HEK293 (cell line): ENCODE results near the gene ATE1.

Source experiments
- FEZF1 ChIP-seq: fragments of 450-650 bp; formaldehyde crosslinking; IDR thresholded peaks from 2 replicates; pipeline ENCODE4 v1.5.1; 2016; ENCODE audit warnings: missing biosample characterization, missing genetic modification characterization
- IKZF3 ChIP-seq: fragments of 450-650 bp; IDR thresholded peaks from 2 replicates; pipeline ENCODE4 v1.5.0; 2018; ENCODE audit warnings: missing biosample characterization, mild to moderate bottlenecking, missing genetic modification characterization, moderate library complexity
- RBAK ChIP-seq: fragments of 450-650 bp; formaldehyde crosslinking; IDR thresholded peaks from 2 replicates; pipeline ENCODE4 v1.5.1; 2016; ENCODE audit warnings: missing biosample characterization, missing genetic modification characterization
- SALL2 ChIP-seq: fragments of 450-650 bp; formaldehyde crosslinking; IDR thresholded peaks from 2 replicates; pipeline ENCODE4 v1.5.0; 2017; ENCODE audit warnings: missing biosample characterization, mild to moderate bottlenecking, missing genetic modification characterization, borderline replicate concordance
- SCRT1 ChIP-seq: fragments of 450-650 bp; formaldehyde crosslinking; IDR thresholded peaks from 2 replicates; pipeline ENCODE4 v1.5.1; 2016; ENCODE audit warnings: missing biosample characterization, missing genetic modification characterization, borderline replicate concordance
- ZBTB17 ChIP-seq: fragments of 450-650 bp; formaldehyde crosslinking; IDR thresholded peaks from 2 replicates; pipeline ENCODE4 v1.5.1; 2016; ENCODE audit warnings: missing biosample characterization, missing genetic modification characterization
- ZNF133 ChIP-seq: fragments of 450-650 bp; formaldehyde crosslinking; IDR thresholded peaks from 2 replicates; pipeline ENCODE4 v1.5.1; 2016; ENCODE audit warnings: missing biosample characterization, missing genetic modification characterization
- ZNF169 ChIP-seq: fragments of 450-650 bp; formaldehyde crosslinking; IDR thresholded peaks from 2 replicates; pipeline ENCODE4 v1.5.1; 2016; ENCODE audit warnings: missing biosample characterization, missing genetic modification characterization
- ZNF350 ChIP-seq: fragments of 450-650 bp; formaldehyde crosslinking; IDR thresholded peaks from 2 replicates; pipeline ENCODE4 v1.5.0; 2017; ENCODE audit warnings: missing biosample characterization, mild to moderate bottlenecking, missing genetic modification characterization
- ZNF366 ChIP-seq: fragments of 450-650 bp; formaldehyde crosslinking; conservative IDR thresholded peaks from 2 replicates; pipeline ENCODE4 v1.5.1; 2016; ENCODE audit warnings: missing biosample characterization, missing genetic modification characterization
- ZNF510 ChIP-seq: fragments of 450-650 bp; formaldehyde crosslinking; IDR thresholded peaks from 2 replicates; pipeline ENCODE4 v1.5.1; 2018; ENCODE audit warnings: mild to moderate bottlenecking, missing genetic modification characterization, missing biosample characterization; ENCODE audit not compliant: insufficient replicate concordance
- ZNF529 ChIP-seq: fragments of 450-650 bp; formaldehyde crosslinking; IDR thresholded peaks from 2 replicates; pipeline ENCODE4 v1.5.1; 2017; ENCODE audit warnings: missing genetic modification characterization, missing biosample characterization; ENCODE audit not compliant: insufficient replicate concordance
- ZNF596 ChIP-seq: fragments of 450-650 bp; IDR thresholded peaks from 2 replicates; pipeline ENCODE4 v1.5.0; 2018; ENCODE audit warnings: missing biosample characterization, mild to moderate bottlenecking, missing genetic modification characterization, moderate library complexity
- ZNF600 ChIP-seq: fragments of 450-650 bp; formaldehyde crosslinking; IDR thresholded peaks from 2 replicates; pipeline ENCODE4 v1.5.1; 2016; ENCODE audit warnings: missing biosample characterization, missing genetic modification characterization
- ZNF654 ChIP-seq: fragments of 450-650 bp; formaldehyde crosslinking; IDR thresholded peaks from 2 replicates; pipeline ENCODE4 v1.5.1; 2016; ENCODE audit warnings: low read depth, missing biosample characterization, missing genetic modification characterization
- ZNF707 ChIP-seq: fragments of 450-650 bp; formaldehyde crosslinking; IDR thresholded peaks from 2 replicates; pipeline ENCODE4 v1.5.1; 2016; ENCODE audit warnings: missing biosample characterization, missing genetic modification characterization
- ZNF768 ChIP-seq: fragments of 450-650 bp; formaldehyde crosslinking; IDR thresholded peaks from 2 replicates; pipeline ENCODE4 v1.5.1; 2018; ENCODE audit warnings: missing biosample characterization, mild to moderate bottlenecking, missing genetic modification characterization
- ZNF785 ChIP-seq: fragments of 450-650 bp; formaldehyde crosslinking; IDR thresholded peaks from 2 replicates; pipeline ENCODE4 v1.5.1; 2016; ENCODE audit warnings: missing biosample characterization, missing genetic modification characterization
- ZNF791 ChIP-seq: fragments of 450-650 bp; formaldehyde crosslinking; IDR thresholded peaks from 2 replicates; pipeline ENCODE4 v1.5.1; 2016; ENCODE audit warnings: missing biosample characterization, missing genetic modification characterization
- ZNF837 ChIP-seq: fragments of 450-650 bp; formaldehyde crosslinking; IDR thresholded peaks from 2 replicates; pipeline ENCODE4 v1.5.1; 2016; ENCODE audit warnings: missing biosample characterization, missing genetic modification characterization
- TF ChIP-seq, protein P1 (sequence below): fragments of 450-650 bp; formaldehyde crosslinking; IDR thresholded peaks from 2 replicates; pipeline ENCODE4 v1.5.1; 2016; ENCODE audit warnings: missing biosample characterization, missing genetic modification characterization
- TF ChIP-seq, protein P2 (sequence below): fragments of 450-650 bp; formaldehyde crosslinking; IDR thresholded peaks from 2 replicates; pipeline ENCODE4 v1.5.1; 2017; ENCODE audit warnings: missing biosample characterization, missing genetic modification characterization
- TF ChIP-seq, protein P3 (sequence below): fragments of 450-650 bp; formaldehyde crosslinking; IDR thresholded peaks from 2 replicates; pipeline ENCODE4 v1.5.1; 2017; ENCODE audit warnings: missing biosample characterization, missing genetic modification characterization
- TF ChIP-seq, protein P4 (sequence below): fragments of 450-650 bp; formaldehyde crosslinking; IDR thresholded peaks from 2 replicates; pipeline ENCODE4 v1.5.1; 2016; ENCODE audit warnings: missing biosample characterization, missing genetic modification characterization
- TF ChIP-seq, protein P5 (sequence below): fragments of 450-650 bp; formaldehyde crosslinking; IDR thresholded peaks from 2 replicates; pipeline ENCODE4 v1.5.1; 2016; ENCODE audit warnings: missing biosample characterization, missing genetic modification characterization

Gene ATE1

DNA sequence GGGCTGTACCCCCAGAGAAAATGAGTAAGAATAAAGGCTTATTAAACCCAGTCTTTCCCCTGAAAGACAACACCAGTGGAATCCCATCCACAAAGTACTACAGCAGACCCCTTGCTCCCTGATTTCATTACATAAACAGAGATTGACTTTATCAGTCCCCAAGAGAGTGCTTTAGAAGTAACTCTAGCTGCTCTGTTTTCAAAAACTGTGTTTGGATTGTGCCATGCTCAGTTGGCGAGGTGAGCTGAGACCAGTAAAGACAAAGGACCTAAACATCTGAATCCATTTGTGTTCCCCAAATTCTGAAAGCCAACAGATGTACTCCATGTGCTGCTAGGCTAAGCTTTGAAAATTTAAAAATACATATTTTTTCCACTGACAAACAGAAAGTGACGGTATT, 127.0 kb downstream of the ATE1 start (continued):
- TF ChIP-seq ZBTB17 (tag by site-specific recombination) (peak; percentile 28; the same call in 1 of the 2 replicates), ZNF768 (no peak), ZNF791 (no peak), ZNF600 (tag by site-specific recombination) (no peak), FEZF1 (peak; percentile 80), ZNF366 (tag by site-specific recombination) (no peak), SALL2 (tag by site-specific recombination) (no peak), ZNF350 (no peak), ZNF510 (no peak), SCRT1 (tag by site-specific recombination) (peak; percentile 41; the same call in 1 of the 2 replicates), ZNF785 (tag by site-specific recombination) (no peak), ZNF654 (tag by site-specific recombination) (no peak), RBAK (no peak), ZNF169 (tag by site-specific recombination) (no peak), ZNF707 (tag by site-specific recombination) (no peak), IKZF3 (peak; percentile 70), ZNF529 (tag by site-specific recombination) (no peak), ZNF837 (no peak), ZNF596 (tag by site-specific recombination) (no peak), ZNF133 (tag by site-specific recombination) (no peak)
- TF ChIP-seq, protein P1, sequence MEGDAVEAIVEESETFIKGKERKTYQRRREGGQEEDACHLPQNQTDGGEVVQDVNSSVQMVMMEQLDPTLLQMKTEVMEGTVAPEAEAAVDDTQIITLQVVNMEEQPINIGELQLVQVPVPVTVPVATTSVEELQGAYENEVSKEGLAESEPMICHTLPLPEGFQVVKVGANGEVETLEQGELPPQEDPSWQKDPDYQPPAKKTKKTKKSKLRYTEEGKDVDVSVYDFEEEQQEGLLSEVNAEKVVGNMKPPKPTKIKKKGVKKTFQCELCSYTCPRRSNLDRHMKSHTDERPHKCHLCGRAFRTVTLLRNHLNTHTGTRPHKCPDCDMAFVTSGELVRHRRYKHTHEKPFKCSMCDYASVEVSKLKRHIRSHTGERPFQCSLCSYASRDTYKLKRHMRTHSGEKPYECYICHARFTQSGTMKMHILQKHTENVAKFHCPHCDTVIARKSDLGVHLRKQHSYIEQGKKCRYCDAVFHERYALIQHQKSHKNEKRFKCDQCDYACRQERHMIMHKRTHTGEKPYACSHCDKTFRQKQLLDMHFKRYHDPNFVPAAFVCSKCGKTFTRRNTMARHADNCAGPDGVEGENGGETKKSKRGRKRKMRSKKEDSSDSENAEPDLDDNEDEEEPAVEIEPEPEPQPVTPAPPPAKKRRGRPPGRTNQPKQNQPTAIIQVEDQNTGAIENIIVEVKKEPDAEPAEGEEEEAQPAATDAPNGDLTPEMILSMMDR (tag by site-specific recombination), result no peak
- TF ChIP-seq, protein P2, sequence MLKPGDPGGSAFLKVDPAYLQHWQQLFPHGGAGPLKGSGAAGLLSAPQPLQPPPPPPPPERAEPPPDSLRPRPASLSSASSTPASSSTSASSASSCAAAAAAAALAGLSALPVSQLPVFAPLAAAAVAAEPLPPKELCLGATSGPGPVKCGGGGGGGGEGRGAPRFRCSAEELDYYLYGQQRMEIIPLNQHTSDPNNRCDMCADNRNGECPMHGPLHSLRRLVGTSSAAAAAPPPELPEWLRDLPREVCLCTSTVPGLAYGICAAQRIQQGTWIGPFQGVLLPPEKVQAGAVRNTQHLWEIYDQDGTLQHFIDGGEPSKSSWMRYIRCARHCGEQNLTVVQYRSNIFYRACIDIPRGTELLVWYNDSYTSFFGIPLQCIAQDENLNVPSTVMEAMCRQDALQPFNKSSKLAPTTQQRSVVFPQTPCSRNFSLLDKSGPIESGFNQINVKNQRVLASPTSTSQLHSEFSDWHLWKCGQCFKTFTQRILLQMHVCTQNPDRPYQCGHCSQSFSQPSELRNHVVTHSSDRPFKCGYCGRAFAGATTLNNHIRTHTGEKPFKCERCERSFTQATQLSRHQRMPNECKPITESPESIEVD (tag by site-specific recombination), result peak; percentile 94
- TF ChIP-seq, protein P3, sequence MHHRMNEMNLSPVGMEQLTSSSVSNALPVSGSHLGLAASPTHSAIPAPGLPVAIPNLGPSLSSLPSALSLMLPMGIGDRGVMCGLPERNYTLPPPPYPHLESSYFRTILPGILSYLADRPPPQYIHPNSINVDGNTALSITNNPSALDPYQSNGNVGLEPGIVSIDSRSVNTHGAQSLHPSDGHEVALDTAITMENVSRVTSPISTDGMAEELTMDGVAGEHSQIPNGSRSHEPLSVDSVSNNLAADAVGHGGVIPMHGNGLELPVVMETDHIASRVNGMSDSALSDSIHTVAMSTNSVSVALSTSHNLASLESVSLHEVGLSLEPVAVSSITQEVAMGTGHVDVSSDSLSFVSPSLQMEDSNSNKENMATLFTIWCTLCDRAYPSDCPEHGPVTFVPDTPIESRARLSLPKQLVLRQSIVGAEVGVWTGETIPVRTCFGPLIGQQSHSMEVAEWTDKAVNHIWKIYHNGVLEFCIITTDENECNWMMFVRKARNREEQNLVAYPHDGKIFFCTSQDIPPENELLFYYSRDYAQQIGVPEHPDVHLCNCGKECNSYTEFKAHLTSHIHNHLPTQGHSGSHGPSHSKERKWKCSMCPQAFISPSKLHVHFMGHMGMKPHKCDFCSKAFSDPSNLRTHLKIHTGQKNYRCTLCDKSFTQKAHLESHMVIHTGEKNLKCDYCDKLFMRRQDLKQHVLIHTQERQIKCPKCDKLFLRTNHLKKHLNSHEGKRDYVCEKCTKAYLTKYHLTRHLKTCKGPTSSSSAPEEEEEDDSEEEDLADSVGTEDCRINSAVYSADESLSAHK, result 0 out of 2 replicates have a peak, but pooled peaks have one; percentile 22
- TF ChIP-seq, protein P4, sequence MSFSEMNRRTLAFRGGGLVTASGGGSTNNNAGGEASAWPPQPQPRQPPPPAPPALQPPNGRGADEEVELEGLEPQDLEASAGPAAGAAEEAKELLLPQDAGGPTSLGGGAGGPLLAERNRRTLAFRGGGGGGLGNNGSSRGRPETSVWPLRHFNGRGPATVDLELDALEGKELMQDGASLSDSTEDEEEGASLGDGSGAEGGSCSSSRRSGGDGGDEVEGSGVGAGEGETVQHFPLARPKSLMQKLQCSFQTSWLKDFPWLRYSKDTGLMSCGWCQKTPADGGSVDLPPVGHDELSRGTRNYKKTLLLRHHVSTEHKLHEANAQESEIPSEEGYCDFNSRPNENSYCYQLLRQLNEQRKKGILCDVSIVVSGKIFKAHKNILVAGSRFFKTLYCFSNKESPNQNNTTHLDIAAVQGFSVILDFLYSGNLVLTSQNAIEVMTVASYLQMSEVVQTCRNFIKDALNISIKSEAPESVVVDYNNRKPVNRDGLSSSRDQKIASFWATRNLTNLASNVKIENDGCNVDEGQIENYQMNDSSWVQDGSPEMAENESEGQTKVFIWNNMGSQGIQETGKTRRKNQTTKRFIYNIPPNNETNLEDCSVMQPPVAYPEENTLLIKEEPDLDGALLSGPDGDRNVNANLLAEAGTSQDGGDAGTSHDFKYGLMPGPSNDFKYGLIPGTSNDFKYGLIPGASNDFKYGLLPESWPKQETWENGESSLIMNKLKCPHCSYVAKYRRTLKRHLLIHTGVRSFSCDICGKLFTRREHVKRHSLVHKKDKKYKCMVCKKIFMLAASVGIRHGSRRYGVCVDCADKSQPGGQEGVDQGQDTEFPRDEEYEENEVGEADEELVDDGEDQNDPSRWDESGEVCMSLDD (tag by site-specific recombination), result no peak
- TF ChIP-seq, protein P5, sequence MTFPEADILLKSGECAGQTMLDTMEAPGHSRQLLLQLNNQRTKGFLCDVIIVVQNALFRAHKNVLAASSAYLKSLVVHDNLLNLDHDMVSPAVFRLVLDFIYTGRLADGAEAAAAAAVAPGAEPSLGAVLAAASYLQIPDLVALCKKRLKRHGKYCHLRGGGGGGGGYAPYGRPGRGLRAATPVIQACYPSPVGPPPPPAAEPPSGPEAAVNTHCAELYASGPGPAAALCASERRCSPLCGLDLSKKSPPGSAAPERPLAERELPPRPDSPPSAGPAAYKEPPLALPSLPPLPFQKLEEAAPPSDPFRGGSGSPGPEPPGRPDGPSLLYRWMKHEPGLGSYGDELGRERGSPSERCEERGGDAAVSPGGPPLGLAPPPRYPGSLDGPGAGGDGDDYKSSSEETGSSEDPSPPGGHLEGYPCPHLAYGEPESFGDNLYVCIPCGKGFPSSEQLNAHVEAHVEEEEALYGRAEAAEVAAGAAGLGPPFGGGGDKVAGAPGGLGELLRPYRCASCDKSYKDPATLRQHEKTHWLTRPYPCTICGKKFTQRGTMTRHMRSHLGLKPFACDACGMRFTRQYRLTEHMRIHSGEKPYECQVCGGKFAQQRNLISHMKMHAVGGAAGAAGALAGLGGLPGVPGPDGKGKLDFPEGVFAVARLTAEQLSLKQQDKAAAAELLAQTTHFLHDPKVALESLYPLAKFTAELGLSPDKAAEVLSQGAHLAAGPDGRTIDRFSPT (tag by site-specific recombination), result no peak
- TF ChIP-seq, all 188 proteins: peak for 24
